NCI-H2196 treated with DMSO at 0.1 percent for 48 hours (cell line): ENCODE measurements around the gene PTPRB.

Experiments used
- DNase-seq: peaks from one replicate; lab custom pipeline; 2025; ENCODE audit not compliant: unreplicated experiment; lab: John Stamatoyannopoulos, UW

PTPRB gene

DNA sequence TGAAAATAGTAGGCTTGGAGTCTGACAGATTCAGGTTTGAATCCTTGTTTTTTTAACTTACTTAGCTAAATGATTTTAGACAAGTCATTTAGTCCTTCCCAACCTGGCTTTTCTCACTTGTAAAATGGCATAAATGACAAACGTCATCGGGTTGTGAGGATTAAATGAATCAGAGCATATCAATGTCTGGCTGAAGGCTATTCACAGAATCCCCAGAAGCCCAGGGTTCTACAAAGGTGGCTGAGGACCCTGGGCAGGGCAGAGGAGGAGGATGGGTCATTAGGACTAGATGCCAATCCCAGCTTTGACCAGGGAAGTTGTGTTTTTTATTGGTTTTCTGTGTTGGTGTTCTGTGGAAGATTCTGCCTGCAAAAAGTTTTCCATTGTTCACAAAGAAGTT lies 7.6 kb upstream of the PTPRB start:
- no peak for DNase-seq

DNA sequence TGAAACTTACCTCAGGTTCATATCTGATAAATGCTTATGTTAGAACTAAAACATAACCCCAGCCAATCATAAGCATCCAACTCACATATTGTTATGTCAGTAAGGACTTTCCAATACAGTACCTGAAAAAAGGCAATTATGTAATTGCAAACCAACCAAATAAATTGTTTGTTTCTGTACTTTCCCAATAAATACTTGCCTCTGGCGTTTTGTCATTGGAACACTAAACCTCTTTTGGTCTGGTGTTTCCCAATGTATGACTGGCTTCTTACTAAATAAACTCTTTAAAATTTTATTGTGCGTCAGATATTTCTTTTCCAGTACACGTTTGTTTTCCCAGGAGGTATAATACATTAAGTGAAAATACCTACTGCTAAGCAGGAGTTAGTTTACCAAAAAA lies 6.7 kb upstream of the PTPRB start:
- no peak for DNase-seq

DNA sequence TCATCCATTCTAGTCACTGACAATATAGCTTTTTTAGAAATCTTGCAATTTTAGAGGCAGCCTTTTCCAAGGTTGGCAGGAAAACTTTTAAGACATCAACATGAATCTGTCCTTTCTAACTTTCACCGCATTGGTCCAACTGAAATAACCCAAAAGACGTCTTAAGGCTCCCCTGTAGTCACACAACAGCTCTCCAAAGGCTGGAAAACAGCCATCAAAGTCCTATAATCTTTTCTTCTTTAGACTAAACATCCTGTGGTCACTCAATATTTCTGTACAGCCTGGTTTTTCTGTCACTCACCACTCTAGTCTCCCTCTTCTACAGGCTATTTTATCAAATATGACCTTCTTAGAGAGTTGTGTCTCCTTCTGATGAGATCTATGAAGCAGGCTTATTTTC lies 4.5 kb upstream of the PTPRB start:
- no peak for DNase-seq

DNA sequence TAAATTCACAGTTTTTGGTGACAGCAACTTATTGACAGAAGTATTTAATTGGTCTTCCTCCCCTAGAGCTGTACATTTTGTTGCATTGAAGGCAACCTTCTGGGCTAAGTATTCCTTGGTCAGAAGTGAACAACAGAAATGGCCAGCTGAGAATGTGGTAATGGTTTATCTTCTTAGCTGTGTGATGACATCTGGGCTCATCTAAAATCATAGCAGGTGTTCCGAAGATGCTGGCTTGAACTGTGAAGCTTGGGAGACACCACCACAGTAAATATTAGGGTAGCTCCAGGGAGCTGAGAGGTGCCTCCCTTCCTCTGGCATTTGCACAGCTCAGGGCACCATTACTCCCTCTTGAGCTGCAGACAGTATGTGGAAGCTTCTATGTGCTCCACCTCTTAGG lies 3.7 kb upstream of the PTPRB start:
- DNase-seq, result no peak

DNA sequence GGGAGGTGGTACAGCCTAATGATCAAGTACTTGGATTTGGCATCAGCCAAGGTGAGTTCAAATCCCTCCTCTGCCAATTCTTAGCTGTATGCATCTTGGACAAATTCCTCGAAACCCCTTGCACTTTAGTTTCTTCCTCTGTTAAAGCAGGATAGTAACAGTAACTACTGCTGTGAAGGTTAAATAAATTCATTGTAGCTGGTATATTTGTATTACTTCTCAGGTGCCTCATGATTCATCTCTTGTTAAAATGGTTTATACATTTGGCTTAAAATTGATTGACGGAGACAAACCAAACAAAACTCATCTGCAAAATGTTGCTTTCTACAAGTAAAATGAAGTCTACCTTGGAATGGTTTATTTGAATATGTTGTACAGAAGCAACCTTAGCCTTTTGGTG lies 2.3 kb upstream of the PTPRB start:
- DNase-seq, result no peak

DNA sequence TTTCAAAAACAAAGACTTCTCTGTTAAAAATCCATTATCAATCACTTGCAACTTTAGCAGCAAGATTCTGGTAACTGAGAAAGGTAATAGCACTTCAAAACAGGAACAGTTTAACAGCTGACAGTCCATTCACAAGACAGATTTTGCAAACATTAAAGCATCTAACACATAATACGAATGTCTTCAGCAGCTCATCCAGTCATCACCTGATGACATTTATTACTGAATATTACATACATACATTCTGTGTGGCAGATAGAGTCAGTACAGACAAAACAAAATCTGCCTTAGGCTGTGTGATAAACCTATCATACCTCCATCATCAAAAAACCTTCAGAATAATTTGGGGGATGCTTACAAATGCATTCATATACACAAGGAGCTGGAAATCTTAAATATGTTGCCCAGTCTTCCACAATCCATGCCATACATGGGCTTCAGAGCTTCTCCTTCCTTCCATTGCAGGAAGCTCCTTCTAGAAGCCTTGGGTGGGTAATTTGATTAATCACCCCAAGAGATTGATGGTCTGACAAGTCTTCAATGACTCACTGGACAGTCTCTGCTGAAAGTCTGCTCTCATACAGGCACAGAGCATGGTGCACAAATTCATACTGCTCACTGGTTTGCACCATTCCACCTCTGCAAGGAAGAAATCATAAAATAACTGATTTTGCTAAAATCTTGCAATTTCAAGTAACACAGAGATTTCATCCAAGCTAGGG lies 1.6 kb upstream of the PTPRB start:
- DNase-seq, result no peak

DNA sequence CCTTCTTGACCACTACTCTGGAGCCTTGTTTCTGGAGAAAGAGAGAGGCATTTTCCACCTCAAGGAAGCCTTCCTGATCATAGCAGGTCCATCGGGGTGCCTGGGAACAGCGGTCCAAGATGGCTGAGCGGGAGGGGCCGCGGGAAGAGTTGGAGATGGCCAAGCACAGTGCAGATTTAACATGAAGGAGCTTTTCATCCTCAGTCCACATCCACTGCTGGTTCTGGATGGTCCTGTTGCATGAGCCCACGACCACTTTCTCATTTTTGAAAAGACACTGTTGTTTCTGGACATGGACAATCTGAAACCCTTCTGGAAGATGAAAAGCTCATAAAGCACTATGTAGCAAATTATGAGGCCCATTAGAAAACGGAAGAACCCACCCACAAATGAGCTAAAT lies 1.5 kb downstream of the PTPRB start:
- DNase-seq, result no peak

DNA sequence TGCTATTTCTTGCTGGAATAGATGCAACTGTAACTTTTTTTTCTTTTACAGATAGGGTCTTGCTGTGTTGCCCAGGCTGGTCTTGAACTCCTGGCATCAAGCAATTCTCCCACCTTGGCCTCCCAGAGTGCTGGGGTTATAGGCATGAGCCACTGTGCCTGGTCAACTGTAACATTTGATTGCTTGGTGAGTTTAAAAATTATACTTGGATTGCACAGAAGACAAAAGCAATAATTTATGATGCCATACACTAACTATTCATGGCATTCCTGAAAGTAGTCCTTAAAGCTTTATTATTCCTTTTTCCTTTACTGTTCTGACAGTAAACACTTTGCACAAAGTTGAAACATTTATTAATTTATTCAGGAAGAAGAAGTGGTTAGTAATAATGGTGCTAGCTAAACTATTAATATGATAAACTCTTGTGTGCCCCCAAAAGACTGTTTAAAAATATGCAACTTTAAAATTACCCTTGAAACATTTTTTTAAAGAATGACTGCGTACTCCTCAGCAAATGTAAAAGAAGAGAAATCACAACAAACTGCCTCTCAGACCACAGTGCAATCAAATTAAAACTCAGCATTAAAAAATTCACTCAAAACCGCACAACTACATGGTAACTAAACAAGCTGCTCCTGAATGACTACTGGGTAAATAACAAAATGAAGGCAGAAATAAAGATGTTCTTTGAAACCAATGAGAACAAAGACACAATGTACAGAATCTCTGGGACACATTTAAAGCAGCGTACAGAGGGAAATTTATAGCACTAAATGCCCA lies 8.3 kb downstream of the PTPRB start:
- DNase-seq, result no peak

DNA sequence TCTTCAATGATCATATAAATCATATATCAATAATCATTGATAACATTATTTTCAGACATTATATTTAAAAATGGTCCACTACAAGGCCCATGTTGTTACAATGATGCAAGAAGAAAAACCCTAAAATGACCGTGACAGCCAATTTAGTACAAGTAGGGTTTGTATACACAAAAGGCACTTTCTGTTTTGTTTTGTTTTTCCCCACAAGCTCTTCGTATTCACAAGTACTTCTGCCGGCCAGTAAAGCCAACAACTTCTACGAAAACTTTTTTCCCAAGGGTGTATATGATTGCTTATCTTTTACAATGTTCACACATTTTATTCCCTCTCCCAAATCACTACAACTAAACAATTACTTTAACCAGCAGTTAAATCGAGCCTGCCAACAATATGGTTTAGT lies 9.6 kb downstream of the PTPRB start:
- DNase-seq, result no peak

DNA sequence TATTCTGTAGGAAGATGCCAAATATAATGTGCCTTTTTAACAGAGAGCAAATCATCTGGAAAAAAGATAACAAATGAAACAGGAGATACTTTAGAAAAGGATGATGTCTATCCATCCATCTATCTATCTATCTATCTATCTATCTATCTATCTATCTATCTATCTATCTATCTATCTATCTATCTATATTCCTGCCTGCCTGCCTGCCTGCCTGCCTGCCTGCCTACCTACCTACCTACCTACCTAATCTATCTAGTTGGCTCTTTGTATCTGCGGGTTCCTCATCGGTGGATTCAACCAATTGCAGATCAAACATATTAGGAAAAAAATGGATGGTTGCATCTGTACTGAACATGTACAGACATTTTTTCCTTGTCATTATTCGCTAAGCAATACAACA lies 11.0 kb downstream of the PTPRB start:
- DNase-seq, result no peak

DNA sequence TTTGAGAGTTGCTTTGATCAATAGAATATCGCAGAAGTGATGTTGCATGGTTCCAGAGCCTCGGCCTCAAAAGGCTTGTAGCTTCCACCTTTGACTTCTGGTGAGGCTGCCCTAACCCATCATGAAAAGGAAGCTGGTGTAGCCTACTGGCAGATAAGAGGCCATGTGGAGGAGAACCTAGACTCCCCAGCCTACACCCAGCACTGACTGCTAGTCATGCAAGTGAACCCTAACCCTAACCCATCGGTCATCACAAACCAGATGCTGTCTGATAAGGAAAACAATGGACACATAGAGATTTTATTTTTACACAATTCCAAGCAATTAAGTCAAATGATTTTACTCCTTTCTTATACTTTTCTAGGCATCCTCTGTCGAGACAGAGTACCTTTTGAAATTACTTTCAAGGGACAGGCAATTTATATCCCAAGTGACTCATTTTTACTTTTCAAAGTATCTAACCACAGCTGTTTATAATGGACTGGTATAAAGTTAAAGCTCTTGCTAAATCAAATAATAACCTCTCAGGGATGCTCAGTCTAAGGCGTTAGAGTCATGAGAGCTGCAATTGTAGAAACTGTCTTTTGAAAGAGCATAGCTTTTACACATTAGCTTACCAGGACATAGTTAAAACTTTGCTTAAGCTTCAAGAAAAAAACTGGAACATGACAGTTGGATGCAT lies 17.6 kb downstream of the PTPRB start:
- DNase-seq, result no peak

DNA sequence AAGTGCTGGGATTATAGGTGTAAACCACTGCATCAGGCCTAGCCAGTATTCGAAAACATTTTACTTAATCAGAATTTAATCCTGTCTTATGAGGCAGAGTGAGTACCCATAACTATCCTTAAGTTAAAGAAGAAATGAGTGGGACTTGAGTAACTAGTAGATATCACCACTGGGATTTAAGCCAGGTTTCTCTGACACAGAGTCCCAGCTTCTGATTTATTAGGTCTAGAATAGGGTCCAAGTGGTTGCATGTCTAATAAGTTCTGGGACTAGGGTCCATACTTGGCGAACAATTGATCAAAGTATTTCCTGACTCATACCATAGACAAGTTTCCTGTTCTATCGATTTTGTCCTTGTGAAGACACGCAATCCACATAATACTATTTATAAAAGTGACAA lies 18.9 kb downstream of the PTPRB start:
- DNase-seq, result no peak

DNA sequence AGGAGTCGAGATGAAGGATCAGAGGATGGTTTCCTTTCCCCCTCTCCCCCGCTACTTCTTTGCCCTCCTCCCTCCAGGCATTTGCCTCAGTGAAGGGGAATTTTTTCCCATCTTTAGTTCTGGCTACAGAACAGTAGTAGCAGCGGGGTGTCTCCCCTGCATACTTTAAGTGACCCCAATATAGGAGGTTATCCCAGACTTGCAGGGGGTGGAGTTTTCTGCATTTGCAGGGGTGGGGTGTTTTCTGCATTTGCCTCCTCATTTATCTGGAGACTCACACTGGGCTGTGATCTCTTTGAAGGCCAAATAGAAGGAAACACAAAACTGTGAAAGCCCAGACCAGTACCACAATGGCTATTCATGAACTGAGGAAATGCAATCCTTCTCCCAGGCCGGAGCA lies 19.8 kb downstream of the PTPRB start:
- no peak for DNase-seq

DNA sequence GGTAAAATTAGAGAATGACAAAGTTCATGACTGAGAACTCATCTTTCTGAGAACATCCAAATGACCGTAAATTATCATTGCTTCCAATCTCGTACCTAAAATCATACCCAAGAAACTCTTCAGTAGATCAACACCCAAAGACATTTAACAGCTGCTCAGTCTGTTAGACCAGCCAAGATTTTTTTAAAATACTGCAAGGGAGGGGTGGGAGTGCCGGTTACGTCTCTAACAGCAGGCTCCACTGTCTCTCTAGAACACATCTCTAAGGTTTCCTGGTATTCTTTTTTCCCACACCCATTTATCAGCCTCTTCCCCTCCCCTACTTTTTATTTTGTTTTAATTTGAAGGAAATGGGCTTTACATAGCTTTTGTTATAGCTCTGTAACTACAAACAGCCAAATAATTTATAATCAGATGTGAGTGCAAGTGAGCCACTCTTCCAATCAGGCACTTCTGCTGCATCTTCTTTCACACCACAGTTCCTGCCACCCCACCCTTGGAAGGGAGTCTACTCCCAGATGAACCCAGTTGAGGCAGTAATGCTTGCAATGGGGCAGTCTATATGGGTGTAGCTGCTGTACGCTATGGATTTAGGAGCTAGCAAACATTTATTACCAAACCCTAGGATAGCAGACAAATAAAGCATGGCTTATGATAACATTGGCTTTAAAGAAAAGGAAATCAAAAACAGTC lies 21.9 kb downstream of the PTPRB start:
- DNase-seq, result no peak

DNA sequence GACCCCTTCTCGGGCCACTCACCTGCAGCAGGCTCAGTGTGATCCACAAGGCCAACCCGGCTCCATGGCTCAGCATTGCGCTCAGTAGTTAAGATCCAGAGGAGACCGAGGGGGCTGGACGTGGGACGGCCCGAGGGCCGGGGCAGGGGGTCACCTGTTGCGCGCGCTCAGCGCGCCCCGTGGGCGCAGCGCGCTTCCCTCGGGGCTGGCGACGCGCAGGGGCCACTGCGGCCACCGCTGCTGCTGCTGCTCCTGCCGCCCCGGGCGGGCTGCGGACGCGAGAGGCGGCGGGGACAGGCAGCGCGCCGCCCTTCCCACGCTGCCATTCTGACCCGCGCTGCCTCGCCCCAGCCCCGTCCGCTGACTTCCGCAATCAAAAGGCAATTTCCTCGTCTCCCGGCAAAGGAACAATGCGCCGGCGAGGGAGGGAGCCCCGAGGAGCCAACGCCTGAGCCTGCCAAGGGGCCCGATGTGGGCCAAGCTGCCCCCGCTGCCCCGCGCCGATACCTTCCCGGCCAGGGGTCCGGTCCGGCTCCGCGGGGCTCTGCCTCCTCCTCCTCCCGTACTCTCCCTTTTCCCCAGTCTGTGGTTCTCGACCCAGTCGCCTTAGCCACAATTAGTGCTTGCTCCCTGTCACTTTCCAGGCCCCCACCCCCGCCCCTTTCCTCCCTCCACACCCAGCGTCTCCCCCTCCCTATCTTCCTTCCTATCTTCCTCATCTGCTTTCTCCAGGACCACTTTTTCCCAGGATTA lies 27.3 kb downstream of the PTPRB start:
- DNase-seq, result no peak

DNA sequence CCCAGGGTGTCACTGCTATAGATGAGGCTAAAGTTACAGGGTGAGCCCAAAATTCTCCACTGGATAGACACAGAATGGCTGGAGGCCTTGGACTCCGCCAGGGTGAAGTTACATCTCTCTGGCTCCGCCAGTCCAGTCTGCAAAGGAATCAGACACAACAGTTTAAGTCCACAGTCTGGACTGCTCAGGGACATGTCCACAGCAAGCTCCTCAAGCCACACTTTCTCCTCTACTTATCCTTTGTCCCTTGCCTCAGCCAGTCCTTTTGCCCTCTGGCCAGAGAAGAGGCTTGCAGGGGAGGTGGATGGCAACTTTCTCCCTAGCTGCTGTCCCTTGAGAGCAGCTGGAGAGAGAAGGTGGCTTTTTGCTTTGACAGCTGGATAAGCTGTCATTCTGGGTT lies 28.0 kb downstream of the PTPRB start:
- DNase-seq, result no peak

DNA sequence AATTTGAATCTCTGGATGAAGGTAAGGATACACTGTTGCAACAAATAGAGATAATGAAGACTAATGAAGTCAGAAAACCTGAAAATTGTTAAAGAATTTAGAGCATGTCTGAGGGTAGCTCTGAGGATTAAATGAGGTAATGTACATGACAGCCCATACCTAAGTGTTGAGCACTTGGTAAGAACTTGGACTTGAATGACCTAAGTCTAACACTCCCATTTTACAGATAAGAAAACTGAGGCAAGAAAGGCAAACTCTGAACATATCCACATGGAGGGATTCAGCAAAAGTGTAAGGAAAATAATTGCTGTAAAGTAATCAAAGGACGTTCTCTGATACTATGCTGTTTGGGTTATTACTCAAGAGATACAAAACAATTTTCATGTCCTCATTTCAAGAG lies 29.0 kb downstream of the PTPRB start:
- DNase-seq, result no peak

DNA sequence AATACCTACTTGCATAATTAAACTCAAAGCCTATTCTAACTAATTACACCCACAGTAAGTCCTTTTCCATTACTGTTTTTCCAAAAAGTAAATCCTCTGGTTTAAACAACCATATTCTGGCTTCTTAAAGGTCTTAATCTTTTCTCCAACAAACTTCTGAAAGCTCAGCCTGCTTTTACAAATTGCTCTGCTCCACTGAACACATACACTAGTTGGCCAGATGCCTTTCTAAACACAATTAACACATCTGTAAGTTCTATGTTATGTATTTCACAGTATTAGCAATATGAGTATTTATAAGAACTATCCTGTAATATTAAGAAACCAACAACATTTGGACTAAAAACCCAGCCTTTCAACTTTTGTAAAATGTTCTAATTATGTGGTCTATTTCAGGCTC lies 30.1 kb downstream of the PTPRB start:
- no peak for DNase-seq

DNA sequence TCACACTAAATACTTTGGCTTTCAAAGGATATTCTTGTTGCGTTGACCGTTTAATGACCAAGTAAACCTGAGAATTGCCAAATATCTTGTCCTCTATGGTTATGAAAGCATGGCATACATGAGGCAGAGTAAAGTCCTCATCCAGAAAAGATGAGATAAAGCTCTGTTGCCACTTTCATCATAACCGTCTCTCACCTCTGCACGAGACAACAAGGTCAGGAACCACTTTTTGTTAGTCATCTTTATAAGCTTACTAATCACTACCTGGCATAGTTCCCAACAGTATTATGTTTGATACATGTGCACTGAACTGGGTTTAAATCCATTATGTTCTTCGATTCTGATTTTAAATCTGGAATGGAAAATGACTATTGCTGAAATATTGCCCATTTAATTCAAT lies 31.3 kb downstream of the PTPRB start:
- DNase-seq, result no peak

DNA sequence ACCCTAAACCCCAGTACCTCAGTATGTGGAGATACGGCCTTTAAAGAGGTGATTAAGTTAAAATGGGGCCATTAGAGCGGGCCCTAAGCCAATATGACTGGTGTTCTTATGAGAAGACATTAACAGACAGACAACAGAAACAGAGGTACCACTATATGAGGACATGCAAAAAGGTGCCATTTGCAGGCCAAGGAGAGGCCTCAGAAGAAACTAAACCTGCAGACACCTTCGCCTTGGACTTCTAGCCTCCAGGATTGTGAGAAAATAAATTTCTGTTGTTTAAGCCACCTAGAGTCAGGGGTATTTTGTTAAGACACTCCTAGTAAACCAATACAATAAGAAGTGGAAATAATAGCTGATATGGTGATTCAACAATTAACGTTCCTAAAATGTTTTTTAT lies 32.6 kb downstream of the PTPRB start:
- DNase-seq, result no peak

DNA sequence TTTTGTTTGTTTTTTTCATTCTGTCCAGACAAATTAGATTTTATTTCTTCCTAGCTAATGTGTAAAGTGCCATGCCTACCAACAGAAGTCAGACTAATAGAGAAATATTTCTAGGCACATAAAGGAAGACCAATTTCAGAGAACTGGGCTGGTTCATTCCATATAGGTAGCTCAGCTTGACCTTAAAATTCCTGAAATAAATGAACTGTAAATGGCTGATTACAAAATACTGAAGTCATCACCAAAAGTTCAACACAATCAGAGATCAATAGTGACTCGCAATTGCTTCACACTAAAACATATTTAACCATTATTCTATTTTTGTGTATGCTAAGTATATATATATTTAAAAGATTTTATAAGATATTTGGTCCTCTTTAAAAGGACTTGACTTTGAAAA lies 34.2 kb downstream of the PTPRB start:
- DNase-seq, result no peak
